OCI-LY7 (cell line): ENCODE results near the gene ENO2.

Source experiments
- EZH2phosphoT487 ChIP-seq: fragments of 200-600 bp; sonication (generic); IDR thresholded peaks from 2 replicates; pipeline ENCODE4 v1.6.1; 2018; ENCODE audit warnings: low read depth, borderline replicate concordance, mild to moderate bottlenecking, mixed run types, antibody characterized with exemption, low read length, moderate library complexity, mixed read lengths
- TF ChIP-seq, protein P1 (sequence below): fragments of 200-600 bp; sonication (generic); conservative IDR thresholded peaks from 2 replicates; pipeline ENCODE4 v1.5.1; 2014; ENCODE audit warnings: mild to moderate bottlenecking, antibody characterized with exemption, low read length, moderate library complexity, mixed read lengths

GRCh38 chr12:6966351-6966750 is 52.0 kb downstream of the ENO2 start:
- TF ChIP-seq, protein P1, sequence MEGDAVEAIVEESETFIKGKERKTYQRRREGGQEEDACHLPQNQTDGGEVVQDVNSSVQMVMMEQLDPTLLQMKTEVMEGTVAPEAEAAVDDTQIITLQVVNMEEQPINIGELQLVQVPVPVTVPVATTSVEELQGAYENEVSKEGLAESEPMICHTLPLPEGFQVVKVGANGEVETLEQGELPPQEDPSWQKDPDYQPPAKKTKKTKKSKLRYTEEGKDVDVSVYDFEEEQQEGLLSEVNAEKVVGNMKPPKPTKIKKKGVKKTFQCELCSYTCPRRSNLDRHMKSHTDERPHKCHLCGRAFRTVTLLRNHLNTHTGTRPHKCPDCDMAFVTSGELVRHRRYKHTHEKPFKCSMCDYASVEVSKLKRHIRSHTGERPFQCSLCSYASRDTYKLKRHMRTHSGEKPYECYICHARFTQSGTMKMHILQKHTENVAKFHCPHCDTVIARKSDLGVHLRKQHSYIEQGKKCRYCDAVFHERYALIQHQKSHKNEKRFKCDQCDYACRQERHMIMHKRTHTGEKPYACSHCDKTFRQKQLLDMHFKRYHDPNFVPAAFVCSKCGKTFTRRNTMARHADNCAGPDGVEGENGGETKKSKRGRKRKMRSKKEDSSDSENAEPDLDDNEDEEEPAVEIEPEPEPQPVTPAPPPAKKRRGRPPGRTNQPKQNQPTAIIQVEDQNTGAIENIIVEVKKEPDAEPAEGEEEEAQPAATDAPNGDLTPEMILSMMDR, result no peak
- no peak for TF ChIP-seq EZH2phosphoT487
